ENCODE measurements around the gene SLC22A23.

SLC22A23 gene

GRCh38 chr6:3296537-3296936, 160.3 kb downstream of the SLC22A23 start:
- H3K4me1 ChIP-seq (ENCODE audit: control insufficient read depth in 1 of 2, insufficient read depth in 2 of 2, low read length in 2 of 2) = peaks cover 10 to 14% of the 10 kb centered on the region in 2 donors
- H3K36me3 ChIP-seq (ENCODE audit: control insufficient read depth in 1 of 2, insufficient read depth in 2 of 2, low read length in 2 of 2) = peaks cover 28 to 53% of the 10 kb centered on the region in 2 donors

GRCh38 chr6:3296078-3296477, 160.8 kb downstream of the SLC22A23 start:
- H3K27ac ChIP-seq (ENCODE audit: low read depth, low read length) = no peak overlapping the region
- no peaks in the 10 kb centered on the region for H3K27me3 ChIP-seq (ENCODE audit: control insufficient read depth in 1 of 2, insufficient read depth in 2 of 2, low read length in 2 of 2)
- no peaks in the 10 kb centered on the region for H3K9me3 ChIP-seq (ENCODE audit: control insufficient read depth in 1 of 2, low read length in 2 of 2)
- H3K36me3 ChIP-seq (ENCODE audit: control insufficient read depth in 1 of 2, insufficient read depth in 2 of 2, low read length in 2 of 2) = peaks cover 32 to 56% of the 10 kb centered on the region in 2 donors
- H3K9ac ChIP-seq (ENCODE audit: low read depth in 1 of 2, low read length in 2 of 2) = peak overlapping the region in 1 of 2 donors; percentile 43
- H3K4me1 ChIP-seq (ENCODE audit: control insufficient read depth in 1 of 2, insufficient read depth in 2 of 2, low read length in 2 of 2) = peaks cover 10 to 14% of the 10 kb centered on the region in 2 donors
- H3K4me3 ChIP-seq (ENCODE audit: low read depth in 1 of 2, low read length in 2 of 2) = no peak overlapping the region

More at GRCh38 chr6:3296537-3296936, 160.3 kb downstream of the SLC22A23 start:
- Histone ChIP-seq H3K9me3 (ENCODE audit: control insufficient read depth in 1 of 2, low read length in 2 of 2) (no peaks in the 10 kb centered on the region), H3K9ac (ENCODE audit: low read depth in 1 of 2, low read length in 2 of 2) (no peak overlapping the region), H3K27ac (ENCODE audit: low read depth, low read length) (no peak overlapping the region), H3K4me3 (ENCODE audit: low read depth in 1 of 2, low read length in 2 of 2) (no peak overlapping the region), H3K27me3 (ENCODE audit: control insufficient read depth in 1 of 2, insufficient read depth in 2 of 2, low read length in 2 of 2) (no peaks in the 10 kb centered on the region)

GRCh38 chr6:3294921-3295871, 161.7 kb downstream of the SLC22A23 start:
- Histone ChIP-seq H3K4me1 (ENCODE audit: control insufficient read depth in 1 of 2, insufficient read depth in 2 of 2, low read length in 2 of 2) (peaks cover 10 to 14% of the 10 kb centered on the region in 2 donors), H3K4me3 (ENCODE audit: low read depth in 1 of 2, low read length in 2 of 2) (no peak overlapping the region), H3K9me3 (ENCODE audit: control insufficient read depth in 1 of 2, low read length in 2 of 2) (no peaks in the 10 kb centered on the region), H3K36me3 (ENCODE audit: control insufficient read depth in 1 of 2, insufficient read depth in 2 of 2, low read length in 2 of 2) (peaks cover 40 to 64% of the 10 kb centered on the region in 2 donors), H3K27me3 (ENCODE audit: control insufficient read depth in 1 of 2, insufficient read depth in 2 of 2, low read length in 2 of 2) (no peaks in the 10 kb centered on the region), H3K9ac (ENCODE audit: low read depth in 1 of 2, low read length in 2 of 2) (peak overlapping the region in 1 of 2 donors; percentile 43), H3K27ac (ENCODE audit: low read depth, low read length) (no peak overlapping the region)

- Histone ChIP-seq H3K9me3 (ENCODE audit: control insufficient read depth in 1 of 2, low read length in 2 of 2) (no peaks in the 10 kb centered on the region), H3K36me3 (ENCODE audit: control insufficient read depth in 1 of 2, insufficient read depth in 2 of 2, low read length in 2 of 2) (peaks cover 44 to 67% of the 10 kb centered on the region in 2 donors), H3K4me3 (ENCODE audit: low read depth in 1 of 2, low read length in 2 of 2) (no peak overlapping the region), H3K27me3 (ENCODE audit: control insufficient read depth in 1 of 2, insufficient read depth in 2 of 2, low read length in 2 of 2) (no peaks in the 10 kb centered on the region), H3K4me1 (ENCODE audit: control insufficient read depth in 1 of 2, insufficient read depth in 2 of 2, low read length in 2 of 2) (peaks cover 10 to 14% of the 10 kb centered on the region in 2 donors), H3K27ac (ENCODE audit: low read depth, low read length) (no peak overlapping the region), H3K9ac (ENCODE audit: low read depth in 1 of 2, low read length in 2 of 2) (no peak overlapping the region)
Observed at GRCh38 chr6:3294396-3294795, 162.5 kb downstream of the SLC22A23 start.

GRCh38 chr6:3293271-3294155, 163.3 kb downstream of the SLC22A23 start:
- Histone ChIP-seq H3K27ac (ENCODE audit: low read depth, low read length) (no peak overlapping the region), H3K4me1 (ENCODE audit: control insufficient read depth in 1 of 2, insufficient read depth in 2 of 2, low read length in 2 of 2) (peaks cover 10 to 14% of the 10 kb centered on the region in 2 donors), H3K36me3 (ENCODE audit: control insufficient read depth in 1 of 2, insufficient read depth in 2 of 2, low read length in 2 of 2) (peaks cover 48 to 76% of the 10 kb centered on the region in 2 donors), H3K9ac (ENCODE audit: low read depth in 1 of 2, low read length in 2 of 2) (no peak overlapping the region), H3K27me3 (ENCODE audit: control insufficient read depth in 1 of 2, insufficient read depth in 2 of 2, low read length in 2 of 2) (no peaks in the 10 kb centered on the region), H3K9me3 (ENCODE audit: control insufficient read depth in 1 of 2, low read length in 2 of 2) (no peaks in the 10 kb centered on the region), H3K4me3 (ENCODE audit: low read depth in 1 of 2, low read length in 2 of 2) (no peak overlapping the region)

GRCh38 chr6:3292431-3293197, 164.2 kb downstream of the SLC22A23 start:
- Histone ChIP-seq H3K9ac (ENCODE audit: low read depth in 1 of 2, low read length in 2 of 2) (no peak overlapping the region), H3K27ac (ENCODE audit: low read depth, low read length) (no peak overlapping the region), H3K36me3 (ENCODE audit: control insufficient read depth in 1 of 2, insufficient read depth in 2 of 2, low read length in 2 of 2) (peaks cover 42 to 78% of the 10 kb centered on the region in 2 donors), H3K4me1 (ENCODE audit: control insufficient read depth in 1 of 2, insufficient read depth in 2 of 2, low read length in 2 of 2) (peaks cover 10 to 14% of the 10 kb centered on the region in 2 donors), H3K9me3 (ENCODE audit: control insufficient read depth in 1 of 2, low read length in 2 of 2) (no peaks in the 10 kb centered on the region), H3K27me3 (ENCODE audit: control insufficient read depth in 1 of 2, insufficient read depth in 2 of 2, low read length in 2 of 2) (no peaks in the 10 kb centered on the region), H3K4me3 (ENCODE audit: low read depth in 1 of 2, low read length in 2 of 2) (no peak overlapping the region)

- Histone ChIP-seq H3K27me3 (ENCODE audit: control insufficient read depth in 1 of 2, insufficient read depth in 2 of 2, low read length in 2 of 2) (no peaks in the 10 kb centered on the region), H3K9ac (ENCODE audit: low read depth in 1 of 2, low read length in 2 of 2) (no peak overlapping the region), H3K36me3 (ENCODE audit: control insufficient read depth in 1 of 2, insufficient read depth in 2 of 2, low read length in 2 of 2) (peaks cover 40 to 76% of the 10 kb centered on the region in 2 donors), H3K9me3 (ENCODE audit: control insufficient read depth in 1 of 2, low read length in 2 of 2) (no peaks in the 10 kb centered on the region), H3K27ac (ENCODE audit: low read depth, low read length) (no peak overlapping the region), H3K4me3 (ENCODE audit: low read depth in 1 of 2, low read length in 2 of 2) (no peak overlapping the region), H3K4me1 (ENCODE audit: control insufficient read depth in 1 of 2, insufficient read depth in 2 of 2, low read length in 2 of 2) (peaks cover 10 to 14% of the 10 kb centered on the region in 2 donors)
Observed at GRCh38 chr6:3291987-3292386, 164.9 kb downstream of the SLC22A23 start.

GRCh38 chr6:3291346-3291745, 165.5 kb downstream of the SLC22A23 start:
- no peak overlapping the region for H3K9ac ChIP-seq (ENCODE audit: low read depth in 1 of 2, low read length in 2 of 2)
- no peaks in the 10 kb centered on the region for H3K27me3 ChIP-seq (ENCODE audit: control insufficient read depth in 1 of 2, insufficient read depth in 2 of 2, low read length in 2 of 2)
- no peak overlapping the region for H3K4me3 ChIP-seq (ENCODE audit: low read depth in 1 of 2, low read length in 2 of 2)
- H3K4me1 ChIP-seq (ENCODE audit: control insufficient read depth in 1 of 2, insufficient read depth in 2 of 2, low read length in 2 of 2) = peaks cover 10 to 12% of the 10 kb centered on the region in 2 donors
- peaks cover 47 to 76% of the 10 kb centered on the region in 2 donors for H3K36me3 ChIP-seq (ENCODE audit: control insufficient read depth in 1 of 2, insufficient read depth in 2 of 2, low read length in 2 of 2)
- H3K27ac ChIP-seq (ENCODE audit: low read depth, low read length) = no peak overlapping the region
- H3K9me3 ChIP-seq (ENCODE audit: control insufficient read depth in 1 of 2, low read length in 2 of 2) = no peaks in the 10 kb centered on the region

- Histone ChIP-seq H3K27ac (ENCODE audit: low read depth, low read length) (no peak overlapping the region), H3K9ac (ENCODE audit: low read depth in 1 of 2, low read length in 2 of 2) (no peak overlapping the region), H3K4me3 (ENCODE audit: low read depth in 1 of 2, low read length in 2 of 2) (no peak overlapping the region), H3K9me3 (ENCODE audit: control insufficient read depth in 1 of 2, low read length in 2 of 2) (no peaks in the 10 kb centered on the region), H3K4me1 (ENCODE audit: control insufficient read depth in 1 of 2, insufficient read depth in 2 of 2, low read length in 2 of 2) (peaks cover 5 to 7% of the 10 kb centered on the region in 2 donors), H3K27me3 (ENCODE audit: control insufficient read depth in 1 of 2, insufficient read depth in 2 of 2, low read length in 2 of 2) (no peaks in the 10 kb centered on the region), H3K36me3 (ENCODE audit: control insufficient read depth in 1 of 2, insufficient read depth in 2 of 2, low read length in 2 of 2) (peaks cover 45 to 79% of the 10 kb centered on the region in 2 donors)
Observed at GRCh38 chr6:3290931-3291211, 166.0 kb downstream of the SLC22A23 start.
